Spinal cord (tissue), 10 donors: ENCODE results near the gene SLC22A4. TPM values are rescaled to one million over a fixed set of nuclear protein-coding genes. Genes with fewer than 3 reads are reported as not detected.

ENCODE experiments used
- DNase-seq, 6 donors: peaks; one replicate each; pipeline versions ENCODE4 v3.0.0 to v3.0.0-alpha.2; 2013 to 2015; ENCODE audit warnings: low spot score in 6 of 6, low read depth in 4 of 6
- H3K27ac ChIP-seq: one replicate; pipeline ENCODE4 v1.5.1; 2013; ENCODE audit warnings: low read depth, low read length, control low read depth
- H3K27me3 ChIP-seq: one replicate; pipeline ENCODE4 v1.6.1; 2013; ENCODE audit warnings: low read length; ENCODE audit not compliant: control insufficient read depth, insufficient read depth
- H3K36me3 ChIP-seq: one replicate; pipeline ENCODE4 v1.6.1; 2013; ENCODE audit warnings: low read length; ENCODE audit not compliant: control insufficient read depth, insufficient read depth
- H3K4me1 ChIP-seq: one replicate; pipeline ENCODE4 v1.6.1; 2013; ENCODE audit warnings: low read length; ENCODE audit not compliant: control insufficient read depth, insufficient read depth
- H3K4me3 ChIP-seq: one replicate; pipeline ENCODE4 v1.5.1; 2013; ENCODE audit warnings: low read depth, low read length, control low read depth
- H3K9me3 ChIP-seq: one replicate; pipeline ENCODE4 v1.6.1; 2013; ENCODE audit warnings: low read length; ENCODE audit not compliant: control insufficient read depth, insufficient read depth
- WGBS: methylation state at CpG from one replicate; pipeline ENCODE4 v1.1.5; 2013; ENCODE audit warnings: missing lambda C conversion rate; ENCODE audit not compliant: insufficient coverage; 5-methylcytosine and 5-hydroxymethylcytosine counted together
- polyA plus RNA-seq, 2 donors: library from polyadenylated mRNA; unstranded; fragments of 120-200 nt; gene quantifications; one replicate each; pipeline ENCODE4 v1.2.1, GENCODE V29; 2013; ENCODE audit not compliant: insufficient read length in 2 of 2
- total RNA-seq, 2 donors: library from RNA; depleted of rRNA in 1 of 2; stranded (reverse); fragments of 120-200 nt in 1 of 2; fragments of >200 nt in 1 of 2; gene quantifications; one replicate each; pipeline versions ENCODE4 v1.2.3 to v1.2.4, GENCODE V29; 2013 to 2014
- donor health status: healthy.

Gene SLC22A4
- total and polyA plus RNA-seq, 4 donors: 4.0 to 8.7 (median 7.7) TPM

DNA sequence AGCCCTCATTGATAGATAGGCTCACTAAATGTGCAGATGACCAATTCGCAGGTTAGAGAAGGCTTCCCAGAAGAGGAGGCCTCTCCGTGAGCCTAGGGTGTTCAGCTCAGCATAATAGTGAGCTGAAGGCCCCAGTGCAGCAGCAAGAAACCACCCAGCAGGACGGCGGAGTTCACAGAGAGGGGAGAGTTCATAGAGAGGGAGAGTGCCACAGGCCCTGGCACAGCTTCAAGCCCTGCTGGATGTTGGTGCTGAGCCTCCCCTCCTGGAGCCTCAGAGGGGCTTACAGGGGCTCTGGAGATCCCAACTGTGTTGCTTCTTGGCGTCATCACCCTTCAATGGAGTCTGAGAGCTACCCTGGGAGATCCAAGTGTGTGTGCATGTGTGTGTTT, 77.4 kb downstream of the SLC22A4 start:
- WGBS: 75% methylated on average over 4 of the region's 5 CpGs
- H3K27me3 ChIP-seq: no peaks in the 10 kb centered on the region
- peaks cover 28% of the 10 kb centered on the region for H3K4me1 ChIP-seq
- H3K9me3 ChIP-seq: no peaks in the 10 kb centered on the region
- H3K4me3 ChIP-seq: peak overlapping the region; percentile 2
- H3K36me3 ChIP-seq: peaks cover 4% of the 10 kb centered on the region
- no peak for DNase-seq
- no peak overlapping the region for H3K27ac ChIP-seq

- DNase-seq: no peak
- peaks cover 33% of the 10 kb centered on the region for H3K4me1 ChIP-seq
- H3K4me3 ChIP-seq: no peak overlapping the region
- no peaks in the 10 kb centered on the region for H3K9me3 ChIP-seq
- no peaks in the 10 kb centered on the region for H3K27me3 ChIP-seq
- H3K36me3 ChIP-seq: peaks cover 4% of the 10 kb centered on the region
- H3K27ac ChIP-seq: no peak overlapping the region
- WGBS: no CpG with 5 or more reads among the region's 2 CpGs
Measured at GRCh38 chr5:132372127-132372526, 77.9 kb downstream of the SLC22A4 start.

- Histone ChIP-seq H3K36me3 (peaks cover 4% of the 10 kb centered on the region), H3K4me1 (peaks cover 37% of the 10 kb centered on the region), H3K27ac (no peak overlapping the region), H3K27me3 (no peaks in the 10 kb centered on the region), H3K9me3 (no peaks in the 10 kb centered on the region), H3K4me3 (no peak overlapping the region)
- DNase-seq: no peak
Measured at GRCh38 chr5:132372542-132372941, 78.3 kb downstream of the SLC22A4 start.

DNA sequence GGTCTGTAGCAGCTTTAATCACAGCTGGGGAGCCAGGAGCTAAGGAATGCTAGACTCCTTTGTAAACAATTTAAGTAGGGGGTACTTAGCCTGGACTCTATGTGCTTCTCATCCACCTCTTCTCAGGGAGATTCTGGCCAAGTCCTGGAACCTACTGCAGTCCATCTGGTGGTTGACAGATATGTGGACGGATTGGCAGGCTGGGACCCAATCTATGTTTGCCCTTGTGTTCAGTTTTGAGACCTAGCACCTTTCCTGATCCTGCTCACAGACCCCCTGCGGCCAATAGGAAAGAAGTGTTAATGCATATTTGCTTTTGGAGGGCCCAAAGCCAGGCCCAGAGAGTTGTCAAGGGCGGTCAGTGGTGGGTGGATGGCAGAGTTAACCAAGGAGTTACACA, 81.8 kb downstream of the SLC22A4 start:
- peaks cover 13% of the 10 kb centered on the region for H3K36me3 ChIP-seq
- WGBS: 96% methylated on average over 3 of the region's 3 CpGs
- DNase-seq: no peak
- no peak overlapping the region for H3K4me3 ChIP-seq
- H3K27ac ChIP-seq: no peak overlapping the region
- H3K4me1 ChIP-seq: peaks cover 31% of the 10 kb centered on the region
- no peaks in the 10 kb centered on the region for H3K27me3 ChIP-seq
- H3K9me3 ChIP-seq: no peaks in the 10 kb centered on the region

- WGBS: 50% methylated on average over 12 of the region's 16 CpGs
- peaks cover 24% of the 10 kb centered on the region for H3K4me1 ChIP-seq
- H3K9me3 ChIP-seq: no peaks in the 10 kb centered on the region
- no peaks in the 10 kb centered on the region for H3K27me3 ChIP-seq
- peaks cover 9% of the 10 kb centered on the region for H3K36me3 ChIP-seq
- H3K27ac ChIP-seq: peak overlapping the region; percentile 55
- H3K4me3 ChIP-seq: no peak overlapping the region
- DNase-seq: peak in 4 of 6 donors; percentile 31 to 84 (median 50)
Measured at GRCh38 chr5:132376694-132377641, 82.8 kb downstream of the SLC22A4 start.

- no peaks in the 10 kb centered on the region for H3K27me3 ChIP-seq
- H3K4me1 ChIP-seq: peaks cover 19% of the 10 kb centered on the region
- H3K4me3 ChIP-seq: no peak overlapping the region
- 90% methylated on average over 7 of the region's 7 CpGs for WGBS
- no peak for DNase-seq
- no peaks in the 10 kb centered on the region for H3K9me3 ChIP-seq
- peaks cover 9% of the 10 kb centered on the region for H3K36me3 ChIP-seq
- H3K27ac ChIP-seq: peak overlapping the region; percentile 55
Measured at GRCh38 chr5:132377738-132378137, 83.5 kb downstream of the SLC22A4 start.

- no peaks in the 10 kb centered on the region for H3K9me3 ChIP-seq
- no peaks in the 10 kb centered on the region for H3K27me3 ChIP-seq
- H3K4me3 ChIP-seq: no peak overlapping the region
- H3K4me1 ChIP-seq: peaks cover 19% of the 10 kb centered on the region
- H3K27ac ChIP-seq: no peak overlapping the region
- no peak for DNase-seq
- peaks cover 9% of the 10 kb centered on the region for H3K36me3 ChIP-seq
- WGBS: 90% methylated on average over 3 of the region's 3 CpGs
Measured at GRCh38 chr5:132378580-132378979, 84.4 kb downstream of the SLC22A4 start.

GRCh38 chr5:132380047-132380446, 85.9 kb downstream of the SLC22A4 start:
- Histone ChIP-seq H3K36me3 (peaks cover 13% of the 10 kb centered on the region), H3K4me1 (peaks cover 19% of the 10 kb centered on the region), H3K27me3 (no peaks in the 10 kb centered on the region), H3K9me3 (no peaks in the 10 kb centered on the region), H3K27ac (no peak overlapping the region), H3K4me3 (no peak overlapping the region)
- 95% methylated on average over 6 of the region's 6 CpGs for WGBS
- DNase-seq: no peak

DNA sequence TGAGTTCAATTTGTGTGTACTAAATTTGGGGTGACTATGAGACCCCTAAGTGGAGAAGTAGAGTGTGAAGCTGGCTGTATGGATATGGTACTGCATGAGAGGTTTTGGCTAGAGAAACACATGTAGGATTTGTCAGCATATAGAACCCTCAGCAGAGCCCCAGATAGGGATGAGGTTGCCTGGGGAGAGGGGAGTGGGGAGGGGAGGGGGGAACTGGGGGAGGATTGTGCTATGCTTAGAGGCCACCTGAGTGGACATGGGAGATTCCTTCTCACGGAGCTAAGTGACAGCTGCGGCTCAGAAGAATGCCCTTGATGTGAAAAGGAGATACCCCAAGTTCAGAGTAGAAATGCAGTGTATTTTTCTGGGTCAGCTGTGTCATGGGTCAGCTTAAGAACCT, 86.5 kb downstream of the SLC22A4 start:
- Histone ChIP-seq H3K4me3 (no peak overlapping the region), H3K36me3 (peaks cover 13% of the 10 kb centered on the region), H3K9me3 (no peaks in the 10 kb centered on the region), H3K27ac (no peak overlapping the region), H3K4me1 (peaks cover 26% of the 10 kb centered on the region), H3K27me3 (no peaks in the 10 kb centered on the region)
- no peak for DNase-seq
- 70% methylated on average over 2 of the region's 2 CpGs for whole genome bisulfite sequencing

DNA sequence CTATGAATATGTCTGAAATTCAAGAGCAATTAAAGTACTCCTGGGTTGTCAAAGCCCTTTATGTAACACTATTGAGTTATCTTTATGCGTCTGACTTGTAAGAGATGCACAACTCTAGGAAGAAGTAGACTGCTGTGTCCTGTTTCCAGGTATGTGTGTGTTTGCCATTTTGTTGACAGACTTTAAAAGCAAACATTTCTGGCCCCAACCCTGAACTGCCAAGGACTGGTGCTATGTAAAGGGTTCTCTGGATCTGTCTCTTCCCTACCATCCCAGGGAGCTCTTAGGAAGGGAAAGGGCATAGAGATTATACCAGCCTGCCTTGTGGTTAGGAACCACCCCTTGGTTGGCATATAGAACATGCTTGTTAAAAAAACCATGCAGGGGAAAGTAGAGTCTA, 87.4 kb downstream of the SLC22A4 start:
- no peaks in the 10 kb centered on the region for H3K27me3 ChIP-seq
- H3K27ac ChIP-seq: no peak overlapping the region
- no CpG with 5 or more reads among the region's 1 CpG for WGBS
- no peak for DNase-seq
- H3K4me3 ChIP-seq: no peak overlapping the region
- H3K4me1 ChIP-seq: peaks cover 22% of the 10 kb centered on the region
- no peaks in the 10 kb centered on the region for H3K9me3 ChIP-seq
- H3K36me3 ChIP-seq: peaks cover 13% of the 10 kb centered on the region
